Endothelial cell of umbilical vein (primary cell): ENCODE data around the gene ADAMTS17. TPM values are rescaled to one million over a fixed set of nuclear protein-coding genes. Genes with fewer than 3 reads are reported as not detected.

Experiments used
- BruUV-seq: library from RNA; stranded (reverse); fragments of 400-500 nt; replicated peaks from 2 replicates; lab custom pipeline; 2021; lab: Mats Ljungman, UMichigan
- CTCF ChIA-PET: fragments of 300-600, 350-600 bp; sonication (Branson Sonifier 250); formaldehyde crosslinking; loops from one replicate; lab custom pipeline; 2021; ENCODE audit warnings: antibody characterized with exemption, inconsistent platforms; lab: Charles Lee
- POLR2A ChIA-PET: fragments of 300-600, 350-600 bp; sonication (Branson Sonifier 250); formaldehyde crosslinking; loops from one replicate; lab custom pipeline; 2021; ENCODE audit warnings: antibody characterized with exemption, inconsistent platforms; lab: Charles Lee
- DNase-seq: peaks from one replicate; pipeline ENCODE4 v3.0.0-alpha.2; 2011; ENCODE audit warnings: low read depth, low spot score
- FAIRE-seq: peaks from 2 replicates; lab custom pipeline; 2011; peaks lifted over from hg19 to GRCh38; lab: Jason Lieb, UNC
- H2AFZ ChIP-seq: 2 replicates; pipeline ENCODE4 v1.6.0; 2012; ENCODE audit warnings: low read depth, low read length, control low read depth, inconsistent platforms
- H3K27ac ChIP-seq: 2 replicates; pipeline ENCODE4 v1.5.1; 2011; ENCODE audit warnings: low read depth, mild to moderate bottlenecking, control low read depth, low read length, moderate library complexity; ENCODE audit not compliant: insufficient read depth
- H3K27me3 ChIP-seq, 2 experiments: 2 replicates each; pipeline versions ENCODE4 v1.6.0 to v1.6.1; 2011; ENCODE audit warnings: low read length in 2 of 2, mixed read lengths in 1 of 2; ENCODE audit not compliant: control insufficient read depth in 2 of 2, insufficient read depth in 2 of 2
- H3K36me3 ChIP-seq, 2 experiments: 2 replicates in 1 of 2; 3 replicates in 1 of 2; pipeline ENCODE4 v1.5.1; 2011; ENCODE audit warnings: low read length in 2 of 2, mild to moderate bottlenecking in 1 of 2, moderate library complexity in 1 of 2; ENCODE audit not compliant: control insufficient read depth in 2 of 2, insufficient read depth in 2 of 2; ENCODE audit errors: extremely low read depth in 1 of 2
- H3K4me1 ChIP-seq: 3 replicates; pipeline ENCODE4 v1.5.1; 2011; ENCODE audit warnings: mild to moderate bottlenecking, low read length; ENCODE audit not compliant: control insufficient read depth, insufficient read depth; ENCODE audit errors: extremely low read depth
- H3K4me2 ChIP-seq: 2 replicates; pipeline ENCODE4 v1.6.1; 2011; ENCODE audit warnings: low read length, control low read depth, mixed read lengths; ENCODE audit not compliant: insufficient read depth
- H3K4me3 ChIP-seq, 3 experiments: fragments of 200-600 bp in 1 of 3; sonication (generic), shearing (Covaris generic) in 1 of 3; replicated peaks in 1 of 3; 2 replicates each; pipeline ENCODE4 v1.5.1; 2011 to 2016; ENCODE audit warnings: control low read depth in 3 of 3, low read length in 3 of 3, mild to moderate bottlenecking in 2 of 3, inconsistent platforms in 1 of 3, low read depth in 1 of 3, moderate library complexity in 1 of 3; ENCODE audit not compliant: insufficient read depth in 1 of 3
- H3K79me2 ChIP-seq: 2 replicates; pipeline ENCODE4 v1.6.0; 2012; ENCODE audit warnings: low read length, inconsistent platforms; ENCODE audit not compliant: control insufficient read depth, insufficient read depth
- H3K9ac ChIP-seq: replicated peaks from 2 replicates; pipeline ENCODE3; 2011; ENCODE audit warnings: low read length, control low read depth; ENCODE audit not compliant: insufficient read depth; ENCODE audit errors: extremely low read depth
- H3K9me1 ChIP-seq: replicated peaks from 3 replicates; pipeline ENCODE4 v1.6.0; 2011; ENCODE audit warnings: mild to moderate bottlenecking, low read length; ENCODE audit not compliant: control insufficient read depth, insufficient read depth; ENCODE audit errors: extremely low read depth
- H3K9me3 ChIP-seq: replicated peaks from 2 replicates; pipeline ENCODE4 v1.5.1; 2012; ENCODE audit warnings: low read length, inconsistent platforms; ENCODE audit not compliant: control insufficient read depth, insufficient read depth
- H4K20me1 ChIP-seq: replicated peaks from 2 replicates; pipeline ENCODE3; 2011; ENCODE audit warnings: mild to moderate bottlenecking, low read length; ENCODE audit not compliant: control insufficient read depth, insufficient read depth; ENCODE audit errors: extremely low read depth
- CTCF ChIP-seq, 2 donors: IDR thresholded peaks; 1 replicate in 1 of 2; 2 replicates in 1 of 2; pipeline ENCODE4 v1.5.1; 2011; ENCODE audit warnings: low read length in 2 of 2, mild to moderate bottlenecking in 2 of 2, moderate library complexity in 2 of 2, control low read depth in 1 of 2, inconsistent platforms in 1 of 2, low read depth in 1 of 2; ENCODE audit not compliant: insufficient read depth in 1 of 2; ENCODE audit errors: extremely low read depth in 1 of 2
- EZH2 ChIP-seq: IDR thresholded peaks from 2 replicates; pipeline ENCODE4 v1.6.1; 2012; ENCODE audit warnings: borderline replicate concordance, low read depth, mild to moderate bottlenecking, moderate library complexity, low read length, inconsistent platforms; ENCODE audit not compliant: severe bottlenecking
- FOS ChIP-seq: IDR thresholded peaks from 2 replicates; pipeline ENCODE4 v1.6.1; 2011; ENCODE audit warnings: mild to moderate bottlenecking, low read length, moderate library complexity, borderline replicate concordance; ENCODE audit not compliant: insufficient read depth
- GATA2 ChIP-seq: IDR thresholded peaks from 2 replicates; pipeline ENCODE4 v1.7.0; 2011; ENCODE audit warnings: low read depth, mild to moderate bottlenecking, moderate library complexity, mixed read lengths, low read length; ENCODE audit not compliant: insufficient read length, insufficient read depth
- JUN ChIP-seq: IDR thresholded peaks from 2 replicates; pipeline ENCODE4 v1.6.1; 2011; ENCODE audit warnings: borderline replicate concordance, low read depth; ENCODE audit not compliant: insufficient read length, insufficient read depth
- MAX ChIP-seq: IDR thresholded peaks from 2 replicates; pipeline ENCODE4 v1.6.1; 2011; ENCODE audit not compliant: insufficient read depth, insufficient read length
- MYC ChIP-seq: IDR thresholded peaks from one replicate; pipeline ENCODE4 v1.6.1; 2011; ENCODE audit warnings: mild to moderate bottlenecking, low read depth, low read length
- POLR2A ChIP-seq: IDR thresholded peaks from 2 replicates; pipeline ENCODE4 v1.6.1; 2012; ENCODE audit warnings: low read depth, mild to moderate bottlenecking, control low read depth, low read length
- POLR2AphosphoS5 ChIP-seq: IDR thresholded peaks from 2 replicates; pipeline ENCODE4 v1.6.1; 2012; ENCODE audit warnings: low read depth, mild to moderate bottlenecking, control low read depth, low read length, moderate library complexity; ENCODE audit not compliant: insufficient read depth
- dilution Hi-C: fragments of 300-500 bp; cut with MboI; formaldehyde crosslinking; loops from one replicate; pipeline ENCODE4 v1.15.0; 2019; ENCODE audit warnings: low sequenced_read_pairs; ENCODE audit not compliant: extremely low pct_ligation_motif_present
- intact Hi-C: fragments of 100-400 bp; cut with micrococcal nuclease; formaldehyde crosslinking; loops from one replicate; pipeline ENCODE4 v1.10.0; 2022
- polyA plus RNA-seq, 4 experiments: library from polyadenylated mRNA; depleted of rRNA in 3 of 4; stranded (reverse) in 3 of 4; unstranded in 1 of 4; fragments of >200 nt; gene quantifications; 2 replicates each; pipeline versions ENCODE4 v1.2.1 to v1.2.3, GENCODE V29; 2011 to 2012; ENCODE audit warnings: missing spikeins in 1 of 4
- total RNA-seq: library from RNA; stranded (reverse); gene quantifications from 2 replicates; pipeline ENCODE4 v1.2.3, GENCODE V29; 2021

The ADAMTS17 gene
- total and polyA plus RNA-seq, 2 donors (not counting 3 experiments of a cell fraction or from before 2014, with no cell fraction given): 0.12 TPM; not detected in 1

GRCh38 chr15:99995543-99995942, 346.2 kb downstream of the ADAMTS17 start:
- H3K79me2 ChIP-seq: no peaks in the 10 kb centered on the region
- H3K9me1 ChIP-seq: no peaks in the 10 kb centered on the region
- no peaks in the 10 kb centered on the region for H4K20me1 ChIP-seq
- ChIA-PET CTCF (no interaction called here), POLR2A (no interaction called here)
- no peaks in the 10 kb centered on the region for H3K9me3 ChIP-seq
- no peak overlapping the region for H3K4me2 ChIP-seq
- H3K27ac ChIP-seq: no peak overlapping the region
- H3K4me1 ChIP-seq: no peaks in the 10 kb centered on the region
- H3K4me3 ChIP-seq: no peak overlapping the region
- intact Hi-C loops (no loop called here), dilution Hi-C loops (no loop called here)
- H2AFZ ChIP-seq: no peak overlapping the region
- FAIRE-seq (no peak), DNase-seq (no peak)
- H3K36me3 ChIP-seq: no peaks in the 10 kb centered on the region
- no TSS peak for BruUV-seq
- no peaks in the 10 kb centered on the region for H3K27me3 ChIP-seq
- no peak for TF ChIP-seq JUN
- TF ChIP-seq CTCF (IDR thresholded peaks at IDR 0.05; ENCODE audit: extremely low read depth in 1 of 2, insufficient read depth in 1 of 2, low read depth in 1 of 2, low read length in 2 of 2): no peak
- TF ChIP-seq EZH2: no peak
- no peak for TF ChIP-seq GATA2
- no peak for TF ChIP-seq MYC
- no peak for TF ChIP-seq MAX
- TF ChIP-seq FOS: no peak
- TF ChIP-seq POLR2A: no peak
- TF ChIP-seq POLR2AphosphoS5: no peak
- H3K9ac ChIP-seq: no peak overlapping the region
